IMR-90 (cell line): ENCODE results near the gene SLC37A3. TPM values are rescaled to one million over a fixed set of nuclear protein-coding genes. Genes with fewer than 3 reads are reported as not detected.

Experiments
- ATAC-seq: fragments of 200-7000 bp; cut with Tn5 transposase; 2 replicates; pipeline ENCODE4 v1.9.1; 2020; ENCODE audit warnings: low read depth, mild to moderate bottlenecking, moderate library complexity
- BruUV-seq: library from RNA; stranded (reverse); fragments of 400-500 nt; replicated peaks from 2 replicates; lab custom pipeline; 2021; lab: Mats Ljungman, UMichigan
- CTCF ChIA-PET: fragments of 300-600 bp; formaldehyde crosslinking; extraction: SDS; loops from one replicate; lab custom pipeline; 2021; ENCODE audit warnings: antibody characterized with exemption; lab: Yijun Ruan, JAX
- POLR2A ChIA-PET: fragments of 300-600 bp; sonication (Branson Sonifier 250); formaldehyde crosslinking; loops from one replicate; lab custom pipeline; 2022; ENCODE audit warnings: antibody characterized with exemption; ENCODE audit not compliant: unreplicated experiment; lab: Charles Lee
- DNase-seq: peaks from one replicate; pipeline ENCODE4 v3.0.0; 2013
- H2AFZ ChIP-seq: replicated peaks from 2 replicates; pipeline ENCODE3; 2013; ENCODE audit warnings: low read length, mild to moderate bottlenecking; ENCODE audit not compliant: poor library complexity
- H2AK5ac ChIP-seq: 2 replicates; pipeline ENCODE4 v1.6.1; 2013; ENCODE audit warnings: low read depth, low read length, inconsistent platforms
- H2AK9ac ChIP-seq: replicated peaks from 2 replicates; pipeline ENCODE3; 2013; ENCODE audit warnings: mild to moderate bottlenecking, low read depth, low read length, moderate library complexity; ENCODE audit not compliant: poor library complexity
- H2BK120ac ChIP-seq: 2 replicates; pipeline ENCODE4 v1.6.1; 2013; ENCODE audit warnings: low read depth, low read length, inconsistent platforms
- H2BK15ac ChIP-seq: 3 replicates; pipeline ENCODE4 v1.6.1; 2013; ENCODE audit warnings: low read depth, low read length, inconsistent platforms
- H2BK20ac ChIP-seq: 2 replicates; pipeline ENCODE4 v1.6.1; 2013; ENCODE audit warnings: low read depth, mild to moderate bottlenecking, inconsistent platforms, low read length, moderate library complexity
- H2BK5ac ChIP-seq: 2 replicates; pipeline ENCODE4 v1.6.1; 2013; ENCODE audit warnings: mild to moderate bottlenecking, low read depth, low read length, inconsistent platforms; ENCODE audit not compliant: poor library complexity, severe bottlenecking
- H3K14ac ChIP-seq: replicated peaks from 2 replicates; pipeline ENCODE4 v1.6.1; 2013; ENCODE audit warnings: low read depth, low read length, inconsistent platforms
- H3K18ac ChIP-seq: 2 replicates; pipeline ENCODE4 v1.6.1; 2013; ENCODE audit warnings: low read depth, low read length, control low read depth
- H3K23ac ChIP-seq: 2 replicates; pipeline ENCODE4 v1.6.1; 2013; ENCODE audit warnings: low read depth, low read length, inconsistent platforms
- H3K27ac ChIP-seq: 2 replicates; pipeline ENCODE4 v1.5.1; 2013; ENCODE audit warnings: mild to moderate bottlenecking, control low read depth, low read length; ENCODE audit not compliant: insufficient read depth
- H3K27me3 ChIP-seq: 2 replicates; pipeline ENCODE4 v1.6.1; 2013; ENCODE audit warnings: low read length; ENCODE audit not compliant: control insufficient read depth, insufficient read depth
- H3K36me3 ChIP-seq: 2 replicates; pipeline ENCODE4 v1.6.1; 2013; ENCODE audit warnings: low read length, mixed read lengths; ENCODE audit not compliant: control insufficient read depth, insufficient read depth
- H3K4ac ChIP-seq: 2 replicates; pipeline ENCODE4 v1.6.1; 2013; ENCODE audit warnings: low read depth, low read length, inconsistent platforms
- H3K4me1 ChIP-seq: 2 replicates; pipeline ENCODE4 v1.6.1; 2013; ENCODE audit warnings: low read length, mixed read lengths; ENCODE audit not compliant: control insufficient read depth, insufficient read depth
- H3K4me2 ChIP-seq: 2 replicates; pipeline ENCODE4 v1.6.1; 2013; ENCODE audit warnings: low read depth, mild to moderate bottlenecking, control low read depth, low read length, moderate library complexity
- H3K4me3 ChIP-seq: 2 replicates; pipeline ENCODE4 v1.5.1; 2013; ENCODE audit warnings: low read depth, mild to moderate bottlenecking, control low read depth, low read length, moderate library complexity; ENCODE audit not compliant: insufficient read depth
- H3K56ac ChIP-seq: 2 replicates; pipeline ENCODE4 v1.6.1; 2013; ENCODE audit warnings: low read length, inconsistent platforms; ENCODE audit not compliant: insufficient read depth; ENCODE audit errors: extremely low read depth
- H3K79me1 ChIP-seq, 2 experiments: 2 replicates each; pipeline ENCODE4 v1.6.1; 2013; ENCODE audit warnings: low read length in 2 of 2, inconsistent platforms in 1 of 2, low read depth in 1 of 2
- H3K9ac ChIP-seq: 2 replicates; pipeline ENCODE4 v1.6.1; 2013; ENCODE audit warnings: low read depth, low read length, control low read depth
- H3K9me1 ChIP-seq: 2 replicates; pipeline ENCODE4 v1.6.1; 2013; ENCODE audit warnings: low read length, inconsistent platforms; ENCODE audit not compliant: insufficient read depth
- H3K9me3 ChIP-seq: 2 replicates; pipeline ENCODE4 v1.6.1; 2013; ENCODE audit warnings: low read length; ENCODE audit not compliant: control insufficient read depth, insufficient read depth
- H4K20me1 ChIP-seq: 2 replicates; pipeline ENCODE4 v1.6.1; 2013; ENCODE audit warnings: low read length, inconsistent platforms; ENCODE audit not compliant: insufficient read depth
- H4K5ac ChIP-seq: 2 replicates; pipeline ENCODE4 v1.6.1; 2013; ENCODE audit warnings: mild to moderate bottlenecking, low read depth, low read length, control low read depth
- H4K8ac ChIP-seq, 2 experiments: 2 replicates each; pipeline ENCODE4 v1.6.1; 2013; ENCODE audit warnings: low read depth in 2 of 2, low read length in 2 of 2, control low read depth in 1 of 2, inconsistent platforms in 1 of 2
- H4K91ac ChIP-seq: 2 replicates; pipeline ENCODE4 v1.6.1; 2013; ENCODE audit warnings: low read depth, low read length, inconsistent platforms; ENCODE audit not compliant: insufficient read depth
- BHLHE40 ChIP-seq: fragments of 150-350 bp; IDR thresholded peaks from 2 replicates; pipeline ENCODE4 v1.6.1; 2016; ENCODE audit warnings: mild to moderate bottlenecking, low read depth, low read length
- CEBPB ChIP-seq: IDR thresholded peaks from 2 replicates; pipeline ENCODE4 v1.6.1; 2012; ENCODE audit warnings: low read depth, low read length, improper control_type of control experiment
- CHD1 ChIP-seq: IDR thresholded peaks from 2 replicates; pipeline ENCODE4 v1.6.1; 2012; ENCODE audit warnings: low read depth, low read length, improper control_type of control experiment
- CTCF ChIP-seq: conservative IDR thresholded peaks from 2 replicates; pipeline ENCODE4 v1.5.1; 2012; ENCODE audit warnings: mild to moderate bottlenecking, low read depth, low read length, improper control_type of control experiment
- ELK1 ChIP-seq: fragments of 150-350 bp; IDR thresholded peaks from 2 replicates; pipeline ENCODE4 v1.6.1; 2016; ENCODE audit warnings: low read depth, mild to moderate bottlenecking, low read length, moderate library complexity, borderline replicate concordance
- FOS ChIP-seq: fragments of 150-350 bp; IDR thresholded peaks from 2 replicates; pipeline ENCODE4 v1.6.1; 2016; ENCODE audit warnings: low read depth, low read length
- MAFK ChIP-seq: IDR thresholded peaks from 2 replicates; pipeline ENCODE4 v1.6.1; 2012; ENCODE audit warnings: low read depth, low read length, improper control_type of control experiment
- MAZ ChIP-seq: IDR thresholded peaks from 2 replicates; pipeline ENCODE4 v1.6.1; 2012; ENCODE audit warnings: low read depth, mild to moderate bottlenecking, low read length, improper control_type of control experiment, moderate library complexity, borderline replicate concordance
- MXI1 ChIP-seq: IDR thresholded peaks from 2 replicates; pipeline ENCODE4 v1.6.1; 2012; ENCODE audit warnings: low read depth, mild to moderate bottlenecking, low read length, moderate library complexity, borderline replicate concordance
- NFE2L2 ChIP-seq: fragments of 150-350 bp; IDR thresholded peaks from 2 replicates; pipeline ENCODE4 v1.6.1; 2016; ENCODE audit warnings: low read depth, mild to moderate bottlenecking, low read length
- POLR2A ChIP-seq: IDR thresholded peaks from 2 replicates; pipeline ENCODE4 v1.6.1; 2012; ENCODE audit warnings: mild to moderate bottlenecking, low read depth, low read length
- RAD21 ChIP-seq: IDR thresholded peaks from 2 replicates; pipeline ENCODE4 v1.6.1; 2012; ENCODE audit warnings: low read length, improper control_type of control experiment
- RCOR1 ChIP-seq: IDR thresholded peaks from 2 replicates; pipeline ENCODE4 v1.6.1; 2012; ENCODE audit warnings: mild to moderate bottlenecking, low read length, improper control_type of control experiment; ENCODE audit not compliant: insufficient replicate concordance
- RFX5 ChIP-seq: IDR thresholded peaks from 2 replicates; pipeline ENCODE4 v1.8.0; 2012; ENCODE audit warnings: low read depth, mild to moderate bottlenecking, low read length, moderate library complexity
- SMC3 ChIP-seq: fragments of 150-350 bp; IDR thresholded peaks from 2 replicates; pipeline ENCODE4 v1.6.1; 2016; ENCODE audit warnings: low read depth, mild to moderate bottlenecking, antibody characterized with exemption, low read length, moderate library complexity
- USF2 ChIP-seq: fragments of 150-350 bp; IDR thresholded peaks from 2 replicates; pipeline ENCODE4 v1.6.1; 2017; ENCODE audit warnings: mild to moderate bottlenecking, antibody characterized with exemption, low read length, low read depth
- WGBS, 2 experiments: methylation state at CpG; one replicate each; pipeline versions ENCODE4 v1.1.5 to v1.1.7; 2013; ENCODE audit warnings: missing lambda C conversion rate in 2 of 2; ENCODE audit not compliant: insufficient read length in 1 of 2; ENCODE audit errors: extremely low coverage in 2 of 2; 5-methylcytosine and 5-hydroxymethylcytosine counted together
- dilution Hi-C: fragments of 300-500 bp; cut with HindIII; formaldehyde crosslinking; loops from one replicate; pipeline ENCODE4 v1.14.3; 2018; ENCODE audit warnings: low sequenced_read_pairs; ENCODE audit not compliant: unreplicated experiment
- in situ Hi-C: fragments of 300-500 bp; cut with MboI; formaldehyde crosslinking; loops from 3 replicates; pipeline ENCODE4 v1.14.3; 2019; ENCODE audit warnings: low sequenced_read_pairs, inconsistent platforms, mixed read lengths
- intact Hi-C: fragments of 100-400 bp; cut with micrococcal nuclease; formaldehyde crosslinking; loops from 2 replicates; pipeline ENCODE4 v1.10.0; 2022
- polyA plus RNA-seq, 3 experiments: library from polyadenylated mRNA; depleted of rRNA; stranded (reverse); fragments of >200 nt; gene quantifications; 2 replicates each; pipeline ENCODE4 v1.2.3, GENCODE V29; 2012; ENCODE audit warnings: low replicate concordance in 1 of 3
- total RNA-seq: library from RNA; depleted of rRNA; stranded (reverse); fragments of >200 nt; gene quantifications from 2 replicates; pipeline ENCODE4 v1.2.3, GENCODE V29; 2012

SLC37A3 gene
- total and polyA plus RNA-seq, 2 of the 4 experiments (the other 2 are of a cell fraction): 43.2 to 45.3 TPM

GRCh38 chr7:140310337-140311002, 87.9 kb downstream of the SLC37A3 start:
- dilution Hi-C loops (no loop called here), in situ Hi-C loops (no loop called here), intact Hi-C loops (no loop called here)
- no peak overlapping the region for H3K4me2 ChIP-seq
- ChIA-PET CTCF (no interaction called here), POLR2A (no interaction called here)
- DNase-seq (no peak), ATAC-seq (0 out of 2 replicates have a peak, but pooled peaks have one; percentile 37)
- no peak overlapping the region for H3K56ac ChIP-seq
- H3K9me3 ChIP-seq: no peaks in the 10 kb centered on the region
- no TSS peak for BruUV-seq
- H2BK5ac ChIP-seq: no peak overlapping the region
- H4K20me1 ChIP-seq: no peaks in the 10 kb centered on the region
- H3K23ac ChIP-seq: no peak overlapping the region
- peaks cover 9% of the 10 kb centered on the region for H3K27me3 ChIP-seq
- H3K79me1 ChIP-seq: no peaks in the 10 kb centered on the region
- no peak overlapping the region for H2AFZ ChIP-seq
- H4K91ac ChIP-seq: no peak overlapping the region
- no CpG with 5 or more reads among the region's 3 CpGs for WGBS, 2 experiments
- no peaks in the 10 kb centered on the region for H3K36me3 ChIP-seq
- no peak overlapping the region for H3K4ac ChIP-seq
- TF ChIP-seq FOS (no peak), SMC3 (no peak), MXI1 (no peak), CHD1 (no peak), MAZ (no peak), CEBPB (no peak), CTCF (no peak), RCOR1 (no peak), NFE2L2 (no peak), BHLHE40 (no peak), RFX5 (no peak), POLR2A (no peak), ELK1 (no peak), USF2 (no peak), MAFK (no peak), RAD21 (no peak)
- H3K18ac ChIP-seq: no peak overlapping the region
- H2BK20ac ChIP-seq: no peak overlapping the region
- no peak overlapping the region for H3K9ac ChIP-seq
- no peak overlapping the region for H4K5ac ChIP-seq
- H4K8ac ChIP-seq: no peak overlapping the region
- H3K4me1 ChIP-seq: peaks cover 6% of the 10 kb centered on the region
- no peak overlapping the region for H2BK15ac ChIP-seq
- no peak overlapping the region for H3K4me3 ChIP-seq
- H3K9me1 ChIP-seq: no peaks in the 10 kb centered on the region; the same call in 1 of the 2 replicates
- no peak overlapping the region for H3K27ac ChIP-seq
- no peak overlapping the region for H2AK5ac ChIP-seq
- H2AK9ac ChIP-seq: no peak overlapping the region
- H2BK120ac ChIP-seq: no peak overlapping the region
- H3K14ac ChIP-seq: no peak overlapping the region
